GM12874 (cell line): ENCODE results near the gene KCNJ12.
A peak's percentile ranks its signal among the peaks of the same experiment; 100 is the strongest.

Source experiments
- TF ChIP-seq, protein P1 (sequence below): IDR thresholded peaks from 2 replicates; pipeline ENCODE4 v1.5.1; 2011; ENCODE audit warnings: low read depth, mild to moderate bottlenecking, control low read depth, low read length, moderate library complexity; ENCODE audit not compliant: insufficient read depth

Gene KCNJ12

GRCh38 chr17:21455761-21456160 is 79.6 kb downstream of the KCNJ12 start:
- TF ChIP-seq, protein P1, sequence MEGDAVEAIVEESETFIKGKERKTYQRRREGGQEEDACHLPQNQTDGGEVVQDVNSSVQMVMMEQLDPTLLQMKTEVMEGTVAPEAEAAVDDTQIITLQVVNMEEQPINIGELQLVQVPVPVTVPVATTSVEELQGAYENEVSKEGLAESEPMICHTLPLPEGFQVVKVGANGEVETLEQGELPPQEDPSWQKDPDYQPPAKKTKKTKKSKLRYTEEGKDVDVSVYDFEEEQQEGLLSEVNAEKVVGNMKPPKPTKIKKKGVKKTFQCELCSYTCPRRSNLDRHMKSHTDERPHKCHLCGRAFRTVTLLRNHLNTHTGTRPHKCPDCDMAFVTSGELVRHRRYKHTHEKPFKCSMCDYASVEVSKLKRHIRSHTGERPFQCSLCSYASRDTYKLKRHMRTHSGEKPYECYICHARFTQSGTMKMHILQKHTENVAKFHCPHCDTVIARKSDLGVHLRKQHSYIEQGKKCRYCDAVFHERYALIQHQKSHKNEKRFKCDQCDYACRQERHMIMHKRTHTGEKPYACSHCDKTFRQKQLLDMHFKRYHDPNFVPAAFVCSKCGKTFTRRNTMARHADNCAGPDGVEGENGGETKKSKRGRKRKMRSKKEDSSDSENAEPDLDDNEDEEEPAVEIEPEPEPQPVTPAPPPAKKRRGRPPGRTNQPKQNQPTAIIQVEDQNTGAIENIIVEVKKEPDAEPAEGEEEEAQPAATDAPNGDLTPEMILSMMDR = no peak

DNA sequence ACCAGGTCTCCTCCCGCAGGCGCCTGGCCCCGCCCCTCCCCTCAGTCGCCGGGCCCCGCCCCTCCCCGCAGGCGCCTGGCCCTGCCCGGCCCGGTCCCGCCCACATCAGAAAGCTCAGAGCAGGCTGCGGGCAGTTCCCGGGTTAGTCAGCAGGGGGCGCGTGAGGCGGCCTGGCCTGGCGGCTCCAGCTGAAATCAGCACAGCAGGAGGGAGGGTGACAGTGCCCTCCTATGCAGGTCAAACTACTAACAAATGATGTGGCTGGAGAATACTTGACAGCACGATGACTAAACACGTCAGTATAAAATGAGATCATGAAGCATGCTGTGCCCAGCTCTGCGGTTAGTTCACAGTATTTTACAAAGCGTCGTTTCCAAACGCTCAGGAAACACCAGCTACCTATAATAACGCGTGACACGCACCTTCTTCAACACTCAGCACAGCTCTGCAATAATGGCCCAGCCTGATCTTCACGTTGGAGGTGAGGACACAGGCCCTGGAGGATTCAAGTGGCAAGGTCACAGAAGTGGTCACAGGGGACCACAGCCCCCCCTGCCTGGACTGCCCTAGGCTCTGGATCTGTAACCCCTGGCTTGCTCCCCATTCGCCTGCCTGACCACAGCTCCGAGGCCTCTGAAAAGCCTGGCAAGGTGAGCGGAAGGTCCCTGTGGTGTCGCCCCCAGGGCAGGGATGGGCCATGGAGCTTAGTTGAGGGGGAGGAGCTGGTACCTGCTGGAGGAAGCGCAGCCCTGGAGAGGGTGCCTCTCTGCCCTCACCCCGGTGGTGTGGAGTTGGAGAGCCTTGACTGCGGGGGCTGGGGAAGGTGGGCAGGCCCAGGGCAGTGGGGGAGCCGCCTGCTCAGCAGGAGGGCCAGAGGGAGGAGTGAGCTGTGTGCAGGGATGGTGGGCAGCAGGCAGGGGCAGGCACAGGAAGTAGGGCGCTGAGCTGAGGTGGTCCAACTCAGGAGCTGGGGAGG is 81.2 kb downstream of the KCNJ12 start:
- TF ChIP-seq, protein P1 = peak; percentile 83

DNA sequence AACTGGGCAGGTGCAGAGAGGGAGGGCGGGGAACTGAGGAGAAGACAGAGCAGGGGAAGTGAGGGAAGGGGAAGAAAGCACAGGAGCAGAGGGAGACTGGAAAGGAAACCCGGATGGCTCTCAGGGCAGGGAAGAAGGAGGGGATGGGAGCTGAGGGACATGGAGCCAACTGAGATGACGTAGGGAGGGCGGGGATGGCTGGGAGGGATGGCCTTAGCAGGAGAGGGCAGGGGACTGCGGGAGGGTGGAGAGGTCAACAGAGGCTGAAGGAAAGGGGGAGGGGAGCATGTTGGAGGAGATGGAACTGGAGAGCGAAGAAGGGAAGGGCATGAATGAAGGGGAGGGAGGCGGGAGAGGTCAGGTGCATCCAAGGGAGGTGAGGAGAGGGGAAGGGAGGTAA is 81.9 kb downstream of the KCNJ12 start:
- TF ChIP-seq, protein P1 = no peak

DNA sequence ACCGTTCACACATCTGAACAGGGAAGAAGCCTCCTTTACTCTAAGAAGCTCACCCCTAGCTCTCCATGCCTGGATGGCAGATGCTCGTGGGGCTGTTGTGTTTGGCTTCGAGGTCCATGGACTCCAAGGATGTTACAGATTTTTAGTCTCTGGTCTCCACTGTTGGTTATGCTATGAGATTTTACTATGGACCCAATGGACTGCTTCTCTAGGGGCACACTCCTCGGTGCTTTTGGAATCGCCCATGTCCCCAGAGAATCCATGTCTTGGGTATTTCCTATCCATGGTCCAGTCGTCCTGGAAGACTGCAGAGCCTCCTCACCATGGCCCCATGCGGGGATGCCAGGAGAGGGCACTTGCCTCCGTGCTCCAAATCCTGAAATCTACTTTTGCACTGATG is 83.4 kb downstream of the KCNJ12 start:
- TF ChIP-seq, protein P1 = no peak

- TF ChIP-seq, protein P1 = no peak
Measured at GRCh38 chr17:21460358-21460757, 84.2 kb downstream of the KCNJ12 start.

GRCh38 chr17:21462237-21462636 is 86.1 kb downstream of the KCNJ12 start:
- TF ChIP-seq, protein P1 = no peak

DNA sequence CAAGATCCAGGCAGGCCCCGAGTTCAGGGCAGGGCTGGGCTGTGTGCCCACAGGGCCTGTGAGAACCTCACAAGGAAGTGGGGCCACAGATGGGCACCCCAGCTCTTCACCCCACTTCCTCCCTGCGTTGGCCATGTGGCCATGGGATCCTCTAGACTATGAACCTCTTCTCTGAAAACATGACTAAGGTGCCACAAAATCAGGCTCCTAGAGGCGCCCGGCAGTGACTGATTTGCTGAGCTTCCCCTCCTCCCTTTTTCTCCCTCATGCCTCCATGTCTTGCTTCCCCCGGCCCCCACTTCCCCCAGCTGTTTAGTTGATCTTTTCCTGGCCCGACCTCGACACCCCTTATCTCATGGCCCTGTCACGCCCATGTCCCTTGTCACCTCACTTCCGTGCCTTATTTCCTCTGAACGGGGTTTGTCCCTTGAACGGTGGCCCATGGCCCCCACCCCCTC is 87.1 kb downstream of the KCNJ12 start:
- TF ChIP-seq, protein P1 = no peak
